OCI-LY1 (cell line): Measurements from ENCODE around the gene TFEC.

Experiments used
- CTCF ChIP-seq: fragments of 200-600 bp; sonication (generic), shearing (Covaris generic); IDR thresholded peaks from 2 replicates; pipeline ENCODE4 v1.5.1; 2017; ENCODE audit warnings: mild to moderate bottlenecking, antibody characterized with exemption, low read length, moderate library complexity, mixed read lengths
- EZH2 ChIP-seq: fragments of 200-600 bp; sonication (generic), shearing (Covaris generic); IDR thresholded peaks from 2 replicates; pipeline ENCODE4 v1.8.0; 2017; ENCODE audit warnings: borderline replicate concordance, mixed run types, mild to moderate bottlenecking, antibody characterized with exemption, low read length, moderate library complexity, mixed read lengths

GRCh38 chr7:115968171-115968570, 62.4 kb downstream of the TFEC start:
- TF ChIP-seq EZH2: no peak
- no peak for TF ChIP-seq CTCF
